Activated CD4-positive, alpha-beta T cell treated with anti-CD3 and anti-CD28 coated beads, Interleukin-10, Interleukin-2, amounts not matched to agents 100 ng/mL and 50 ng/mL, durations not matched to agents 16 hours and 8 hours (primary cell): Measurements from ENCODE around the gene FCSK.
"Not testable (repeated sequence)": the region's sequence is repeated elsewhere in the genome, so short reads cannot be mapped to it uniquely, and the experiment has no call there.

Experiments used
- DNase-seq: peaks from one replicate; pipeline ENCODE4 v3.0.0-alpha.2; 2020

FCSK gene

DNA sequence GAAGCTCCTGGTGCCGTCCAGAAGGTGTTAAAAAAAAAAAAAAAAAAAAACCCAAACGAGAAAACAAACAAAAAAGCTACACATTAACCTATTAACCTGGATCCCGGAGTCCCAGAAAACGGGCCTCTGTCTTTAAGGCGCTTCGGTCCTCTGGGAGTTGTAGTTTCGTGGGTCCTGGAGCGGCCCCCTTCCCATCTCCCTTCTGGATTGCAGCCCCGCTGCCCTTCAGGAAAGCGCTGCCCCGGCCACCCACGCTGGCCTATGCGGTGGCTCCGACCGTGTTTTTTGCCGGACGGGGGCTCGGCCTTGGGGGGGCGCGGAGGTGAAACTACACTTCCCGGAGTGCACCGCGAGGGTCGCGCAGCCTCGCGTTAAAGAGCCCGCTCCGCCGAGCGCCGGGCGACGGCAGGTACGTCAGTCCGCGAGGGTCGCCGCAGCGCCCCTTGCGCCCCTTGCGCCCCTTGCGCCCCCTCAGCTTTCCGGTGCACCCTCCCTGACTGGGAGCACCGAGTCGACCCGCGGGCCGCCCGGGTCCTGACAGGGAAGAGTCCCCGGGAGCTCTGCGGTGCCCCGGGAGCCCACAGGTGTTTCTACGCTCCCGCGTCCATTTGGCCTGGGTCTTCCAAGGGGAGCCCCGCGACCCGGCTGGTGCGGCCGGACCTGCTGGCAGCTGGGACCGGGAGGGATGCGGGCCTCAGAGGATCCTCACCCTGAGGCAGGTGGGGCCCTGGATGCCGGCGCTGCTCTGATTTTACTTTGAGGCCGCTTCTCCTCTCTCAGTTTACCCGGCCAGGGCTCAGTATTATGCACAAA, at the start of gene FCSK:
Gene FCSK, plus strand, starts transcription at position 374 of the 813 bp plus-strand sequence. CDS start 8,596 bp downstream, outside the sequence.
- peak; percentile 72 for DNase-seq

- not testable (repeated sequence) for DNase-seq
These were observed 48.3 kb upstream of the FCSK start for GRCh38 chr16:70406104-70406503.

DNA sequence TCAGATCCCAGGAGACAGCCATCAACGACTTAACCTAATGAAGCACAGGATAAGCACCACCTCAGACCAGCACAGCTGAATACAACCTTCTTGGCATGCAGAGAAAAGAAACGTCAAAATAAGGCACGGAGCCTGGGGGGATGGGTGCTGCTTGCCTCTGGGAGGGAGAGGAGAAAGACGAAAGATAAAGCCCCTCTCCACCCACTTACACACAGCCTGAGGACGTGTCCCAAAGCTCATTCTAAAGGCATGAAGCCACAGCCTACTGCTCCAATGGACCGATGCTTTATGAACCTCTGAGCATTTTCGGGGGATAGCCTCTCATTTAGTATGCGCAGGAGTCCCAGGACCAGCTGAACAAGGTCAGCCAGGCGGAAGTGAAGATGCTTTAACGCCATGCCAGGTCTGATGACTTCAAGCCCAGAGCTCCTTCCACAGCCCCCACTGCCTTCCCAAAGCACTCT, 46.6 kb upstream of the FCSK start:
- DNase-seq: no peak

DNA sequence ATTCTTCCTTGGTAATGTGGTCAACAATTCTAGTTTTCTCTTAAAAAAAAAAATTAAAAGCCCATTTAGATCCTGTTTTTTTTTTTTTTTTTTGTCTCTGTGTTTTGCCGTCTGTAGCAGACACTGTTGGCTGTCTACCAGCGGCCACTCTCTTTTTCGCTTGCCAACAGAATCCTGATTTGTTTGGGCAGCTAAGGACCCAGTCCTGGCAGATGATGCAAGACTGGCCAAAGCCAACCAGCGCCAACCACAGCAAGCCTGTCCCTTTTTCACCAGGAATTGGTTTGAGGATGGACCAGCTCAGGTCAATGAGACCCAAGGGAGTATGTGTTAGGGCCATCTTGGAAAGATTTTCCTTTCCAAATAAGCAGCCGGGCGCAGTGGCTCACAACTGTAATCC, 43.7 kb upstream of the FCSK start:
- no peak for DNase-seq

- no peak for DNase-seq
These were observed 42.0 kb upstream of the FCSK start for GRCh38 chr16:70412385-70412784.

GRCh38 chr16:70413572-70413971, 40.8 kb upstream of the FCSK start:
- DNase-seq: not testable (repeated sequence)

DNA sequence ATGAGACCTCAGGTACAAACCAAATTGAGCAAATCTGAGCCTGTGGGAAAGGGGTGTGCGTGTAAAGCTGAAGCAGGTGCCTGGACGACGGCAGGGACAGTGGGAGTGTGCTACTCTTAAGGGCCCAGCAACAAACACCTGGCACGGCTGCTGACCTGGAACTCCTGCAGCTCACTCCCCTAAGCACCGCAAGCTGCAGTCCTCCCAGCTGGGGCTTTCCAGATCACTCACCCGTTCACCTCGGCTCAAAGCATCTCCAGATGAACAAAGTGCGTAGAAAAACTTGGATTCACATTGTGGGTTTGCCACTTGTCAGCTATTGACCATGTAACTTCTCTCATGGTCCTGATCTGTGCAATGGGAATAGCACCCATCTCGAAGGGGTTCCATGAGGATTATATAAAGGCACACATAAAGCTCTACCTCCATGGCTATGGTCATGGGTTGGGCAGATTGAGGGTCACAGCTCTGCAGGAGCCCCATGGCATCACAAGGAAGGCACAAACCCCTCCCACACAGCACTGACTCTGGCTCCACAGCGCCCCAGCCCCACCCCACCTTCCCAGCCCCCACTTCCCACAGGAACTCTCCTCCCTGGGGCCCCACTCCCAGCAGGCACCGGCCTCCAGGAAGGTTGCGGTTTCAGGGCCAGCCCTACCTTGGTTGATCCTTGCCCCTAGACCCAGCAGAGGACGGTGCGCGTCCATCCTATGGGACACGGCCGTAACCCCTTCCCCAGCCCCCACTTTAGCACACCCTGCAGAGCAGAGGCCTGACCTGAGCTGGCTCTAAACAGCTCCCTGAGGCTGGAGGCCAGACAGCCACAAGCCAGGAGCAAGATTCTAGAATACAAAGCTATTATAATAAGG, 37.4 kb upstream of the FCSK start:
- no peak for DNase-seq

- DNase-seq: no peak
These were observed 36.7 kb upstream of the FCSK start for GRCh38 chr16:70417661-70418060.

DNA sequence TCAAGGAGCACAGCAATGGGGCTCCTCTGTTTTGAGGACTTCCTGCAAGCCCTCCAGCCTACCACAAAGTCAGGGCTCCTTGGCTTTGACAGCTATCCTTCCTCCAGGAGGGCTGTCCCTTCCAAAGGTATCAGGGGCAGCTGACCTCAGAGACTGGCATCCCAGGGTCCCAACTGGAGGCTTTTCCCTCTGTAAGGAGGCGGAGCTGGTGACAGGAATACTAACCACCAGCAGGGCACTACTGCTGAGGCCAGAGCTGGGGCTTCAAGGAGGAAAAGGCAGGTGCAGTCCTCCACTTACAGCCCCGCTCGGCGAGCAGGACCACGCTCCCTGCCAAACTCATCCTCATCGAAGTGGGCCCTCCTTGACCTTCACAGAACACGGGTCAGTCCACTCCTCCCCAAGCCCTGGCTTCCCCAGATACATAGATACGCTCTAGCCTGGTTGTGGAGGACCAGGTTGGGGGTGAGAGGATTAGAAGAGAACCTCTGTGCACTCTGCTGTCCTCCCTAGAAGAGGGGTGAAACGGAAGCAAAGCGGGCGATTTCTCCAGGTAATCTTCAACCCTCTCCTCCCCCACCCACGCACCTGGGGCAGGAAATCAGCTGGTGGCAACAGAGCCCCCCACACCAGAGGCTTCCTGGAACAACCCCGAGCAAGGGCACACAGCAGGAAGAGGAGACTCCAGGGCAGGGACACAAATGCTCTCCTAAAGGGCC, 36.0 kb upstream of the FCSK start:
- DNase-seq: no peak

- DNase-seq: no peak
These were observed 35.4 kb upstream of the FCSK start for GRCh38 chr16:70418993-70419318.

DNA sequence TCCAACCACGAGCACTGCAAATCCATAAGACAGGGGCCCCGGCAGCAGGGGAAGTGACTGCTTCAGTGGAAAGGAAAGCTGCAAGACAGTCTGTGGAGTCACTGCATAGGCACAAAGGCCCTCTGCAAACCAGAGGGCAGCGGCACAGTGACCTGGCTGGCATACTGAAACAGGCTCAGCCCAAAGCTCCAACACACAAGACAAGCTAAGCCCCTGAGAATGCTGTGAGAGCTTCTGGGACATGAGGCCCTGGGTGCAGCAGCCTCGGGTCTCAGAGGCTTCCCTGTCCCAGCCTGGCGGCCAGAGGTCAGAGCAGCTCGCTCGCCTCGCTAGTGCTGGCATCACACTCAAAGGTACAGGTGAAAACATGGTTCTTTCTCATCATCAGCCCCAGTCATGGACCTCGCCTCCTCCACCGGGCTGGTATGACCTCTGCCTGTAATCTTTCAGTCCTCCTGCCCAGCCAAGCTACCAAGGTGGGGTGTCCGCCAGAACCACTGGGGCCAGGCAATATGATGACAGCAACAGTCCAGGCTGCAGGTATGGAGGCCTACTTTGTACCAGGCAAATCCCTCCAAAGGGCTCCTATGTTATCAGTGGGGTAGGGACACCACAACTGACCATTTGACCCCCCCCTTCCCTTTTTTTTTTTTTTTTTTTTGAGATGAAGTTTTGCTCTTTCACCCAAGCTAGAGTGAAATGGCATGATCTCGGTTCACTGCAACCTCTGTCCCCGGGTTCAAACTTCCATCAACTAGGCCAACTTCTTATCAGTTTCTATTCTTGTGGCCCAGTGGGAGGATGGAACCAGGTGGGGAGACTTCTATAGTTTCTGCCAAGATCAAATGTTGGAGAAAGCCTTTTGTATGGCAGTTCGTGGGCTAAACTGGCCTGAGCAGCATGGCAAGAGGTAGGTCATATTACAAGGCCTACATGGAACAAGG, 34.7 kb upstream of the FCSK start:
- no peak for DNase-seq

- DNase-seq: no peak
These were observed 33.4 kb upstream of the FCSK start for GRCh38 chr16:70421014-70421413.

DNA sequence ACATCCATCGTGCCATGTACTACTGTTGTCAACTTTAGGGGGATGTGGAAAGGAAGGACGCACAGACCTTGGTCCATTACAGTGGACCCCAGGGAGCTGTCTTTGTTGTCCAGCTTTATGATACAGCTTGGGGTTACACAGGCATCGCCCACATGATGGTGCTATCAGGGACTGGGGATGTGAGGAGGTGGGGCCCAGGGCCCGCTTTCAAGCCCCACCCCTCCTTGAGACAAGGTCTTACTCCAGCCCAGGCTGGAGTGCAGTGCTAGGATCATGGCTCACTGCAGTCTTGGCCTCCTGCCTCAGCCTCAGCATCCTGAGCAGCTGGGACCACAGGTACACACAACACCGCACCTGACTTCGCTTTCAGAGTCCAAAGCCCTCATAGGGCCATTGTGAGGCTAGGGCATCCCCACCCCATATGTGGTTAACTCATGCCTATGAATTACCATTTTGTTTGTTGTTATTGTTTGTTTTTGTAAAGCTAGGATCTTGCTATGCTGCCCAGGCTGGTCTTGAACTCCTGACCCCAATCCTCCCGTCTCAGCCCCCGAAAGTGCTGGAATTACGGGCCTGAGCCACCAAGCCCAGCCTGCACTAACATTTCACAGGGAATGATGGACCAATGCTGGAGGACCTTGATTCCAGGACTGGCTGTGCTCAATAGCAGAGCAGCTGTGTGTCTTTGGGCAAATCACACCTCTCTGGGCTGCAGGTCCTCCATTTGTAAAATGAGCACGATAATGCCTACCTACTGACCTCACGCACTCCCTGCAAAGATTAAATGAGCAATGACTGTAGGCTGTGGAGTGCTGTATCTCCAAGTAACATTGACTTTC, 32.7 kb upstream of the FCSK start:
- no peak for DNase-seq

- DNase-seq: no peak
These were observed 31.9 kb upstream of the FCSK start for GRCh38 chr16:70422543-70422942.

- no peak for DNase-seq
These were observed 26.6 kb upstream of the FCSK start for GRCh38 chr16:70427786-70428177.

DNA sequence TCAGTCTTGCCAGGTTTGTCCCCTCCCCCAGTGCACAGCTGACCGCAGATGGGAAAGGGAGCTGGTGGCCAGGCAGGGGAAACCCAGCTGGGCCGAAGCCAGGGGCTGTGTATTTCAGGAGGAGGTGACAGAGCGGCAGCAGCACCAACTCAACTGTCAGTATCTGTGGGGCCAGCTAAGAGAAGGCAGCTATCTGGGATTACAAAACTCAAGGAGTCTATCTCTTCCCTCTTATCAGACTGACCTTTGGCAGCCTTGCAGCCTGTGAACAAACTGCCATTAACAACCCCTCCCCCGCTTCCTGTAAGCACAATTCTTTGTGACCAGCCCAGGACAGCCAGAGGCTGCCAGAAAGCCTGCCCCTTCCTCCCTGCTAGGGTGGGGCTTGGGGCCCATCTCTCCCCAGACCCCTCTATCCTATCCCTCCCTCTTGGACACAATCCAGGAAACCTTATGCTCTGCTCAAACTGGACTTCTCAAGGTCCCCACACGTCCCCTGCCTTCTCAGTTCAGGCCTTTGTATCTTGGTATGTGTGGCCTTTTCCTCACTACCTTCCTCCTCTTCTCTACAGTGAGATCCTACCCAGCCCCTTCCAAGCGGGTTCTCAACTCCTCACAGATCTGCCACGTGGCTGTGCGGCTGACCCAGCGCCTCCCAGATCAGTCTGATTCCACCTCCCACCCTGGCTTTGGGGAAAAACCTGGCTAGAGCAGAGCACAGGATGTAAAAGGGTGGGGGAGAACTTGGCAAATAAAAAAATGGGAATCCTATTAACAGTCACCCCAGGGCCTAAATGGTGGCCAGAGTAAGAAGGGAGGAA, 26.0 kb upstream of the FCSK start:
- DNase-seq: peak; percentile 86

- no peak for DNase-seq
These were observed 24.3 kb upstream of the FCSK start for GRCh38 chr16:70429888-70430666.

- peak; percentile 53 for DNase-seq
These were observed 23.5 kb upstream of the FCSK start for GRCh38 chr16:70430667-70431536.

DNA sequence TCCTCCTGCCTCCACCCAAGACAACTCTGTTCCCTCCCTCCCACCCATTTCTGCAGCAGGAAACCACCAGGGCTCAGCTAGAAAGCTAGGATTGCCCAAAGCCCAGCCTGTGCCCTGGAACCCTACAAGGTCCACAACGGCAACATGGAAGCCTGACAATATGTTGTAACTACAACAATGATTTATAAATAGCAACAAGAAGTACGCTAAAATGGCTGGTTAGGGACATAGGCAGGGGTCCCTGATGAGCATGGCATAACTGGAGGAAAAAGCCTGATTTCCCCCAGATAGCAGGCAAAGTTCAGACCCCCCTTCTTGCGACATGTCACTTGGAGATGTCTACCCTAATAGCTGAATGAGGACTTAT, 22.1 kb upstream of the FCSK start:
- no peak for DNase-seq
